PC-3 (cell line): ENCODE measurements around the gene KCNC3. TPM values are rescaled to one million over a fixed set of nuclear protein-coding genes. Genes with fewer than 3 reads are reported as not detected.

Source experiments
- ATAC-seq: fragments of 200-7000 bp; cut with Tn5 transposase; 2 replicates; pipeline ENCODE4 v1.9.1; 2020; ENCODE audit warnings: mild to moderate bottlenecking, moderate library complexity
- BruUV-seq: library from RNA; stranded (reverse); fragments of 400-500 nt; replicated peaks from 2 replicates; lab custom pipeline; 2021; lab: Mats Ljungman, UMichigan
- CTCF ChIA-PET: fragments of 300-600 bp; sonication (Branson Sonifier 250); formaldehyde crosslinking; loops from one replicate; lab custom pipeline; 2022; ENCODE audit warnings: antibody characterized with exemption; lab: Charles Lee
- POLR2A ChIA-PET: fragments of 300-600 bp; sonication (Branson Sonifier 250); formaldehyde crosslinking; loops from one replicate; lab custom pipeline; 2022; ENCODE audit warnings: antibody characterized with exemption; ENCODE audit not compliant: unreplicated experiment; lab: Charles Lee
- DNase-seq: peaks from one replicate; pipeline ENCODE4 v3.0.0-alpha.2; 2015
- H2AFZ ChIP-seq: fragments of 300-600 bp; sonication (generic); 2 replicates; pipeline ENCODE4 v1.6.0; 2016; ENCODE audit warnings: antibody characterized with exemption, low read length
- H3F3A ChIP-seq: fragments of 300-600 bp; sonication (generic); one replicate; pipeline ENCODE4 v1.6.0; 2017; ENCODE audit warnings: antibody characterized with exemption, low read length, control low read depth, mild to moderate bottlenecking; ENCODE audit not compliant: unreplicated experiment
- H3K27ac ChIP-seq: fragments of 300-600 bp; sonication (generic); 2 replicates; pipeline ENCODE4 v1.5.1; 2016; ENCODE audit warnings: mild to moderate bottlenecking, low read length
- H3K27me3 ChIP-seq: fragments of 300-600 bp; sonication (generic); 2 replicates; pipeline ENCODE4 v1.6.1; 2016; ENCODE audit warnings: low read length, mixed read lengths
- H3K36me3 ChIP-seq: fragments of 300-600 bp; sonication (generic); 2 replicates; pipeline ENCODE4 v1.6.1; 2016; ENCODE audit warnings: low read depth, mixed run types, low read length, mixed read lengths
- H3K4me1 ChIP-seq: fragments of 300-600 bp; sonication (generic); 2 replicates; pipeline ENCODE4 v1.5.1; 2016; ENCODE audit warnings: low read length; ENCODE audit not compliant: insufficient read depth
- H3K4me2 ChIP-seq: fragments of 300-600 bp; sonication (generic); 2 replicates; pipeline ENCODE4 v1.6.0; 2016; ENCODE audit warnings: low read length
- H3K4me3 ChIP-seq: fragments of 300-600 bp; sonication (generic); 2 replicates; pipeline ENCODE4 v1.5.1; 2016; ENCODE audit warnings: mild to moderate bottlenecking, low read length, mixed read lengths
- H3K79me2 ChIP-seq: fragments of 300-600 bp; sonication (generic); 2 replicates; pipeline ENCODE4 v1.6.1; 2017; ENCODE audit warnings: low read length, mixed read lengths
- H3K9ac ChIP-seq: fragments of 300-600 bp; sonication (generic); 2 replicates; pipeline ENCODE4 v1.6.0; 2016; ENCODE audit warnings: mild to moderate bottlenecking, low read length
- H3K9me2 ChIP-seq: fragments of 300-600 bp; sonication (generic); replicated peaks from 2 replicates; pipeline ENCODE4 v1.6.1; 2016; ENCODE audit warnings: mixed run types, low read length, mixed read lengths
- H3K9me3 ChIP-seq: fragments of 300-600 bp; sonication (generic); 2 replicates; pipeline ENCODE4 v1.6.1; 2016; ENCODE audit warnings: low read length, mixed read lengths
- H4K20me1 ChIP-seq: fragments of 300-600 bp; sonication (generic); 2 replicates; pipeline ENCODE4 v1.6.1; 2016; ENCODE audit warnings: low read length, mixed read lengths
- CTCF ChIP-seq: fragments of 300-600 bp; sonication (generic); conservative IDR thresholded peaks from 2 replicates; pipeline ENCODE4 v1.5.1; 2017; ENCODE audit warnings: antibody characterized with exemption, low read depth, mild to moderate bottlenecking, low read length
- EZH2 ChIP-seq: fragments of 300-600 bp; sonication (generic); IDR thresholded peaks from one replicate; pipeline ENCODE4 v1.6.1; 2017; ENCODE audit warnings: antibody characterized with exemption, mild to moderate bottlenecking, low read length; ENCODE audit not compliant: unreplicated experiment
- EZH2phosphoT487 ChIP-seq: fragments of 300-600 bp; sonication (generic); IDR thresholded peaks from 2 replicates; pipeline ENCODE4 v1.6.1; 2018; ENCODE audit warnings: mild to moderate bottlenecking, antibody characterized with exemption, low read length, borderline replicate concordance
- intact Hi-C: fragments of 100-400 bp; cut with micrococcal nuclease; formaldehyde crosslinking; loops from 2 replicates; pipeline ENCODE4 v1.9.0; 2023
- total RNA-seq: library from RNA; depleted of rRNA; stranded (reverse); fragments of >200 nt; gene quantifications from 2 replicates; pipeline ENCODE4 v1.2.3, GENCODE V29; 2014

KCNC3 gene
- total RNA-seq, 1 experiment from 2014 or later = 3.1 TPM

GRCh38 chr19:50333235-50333736, 4.1 kb upstream of the KCNC3 start:
- Histone ChIP-seq H3K4me2 (peak overlapping the region; percentile 81), H3K9me2 (no peaks in the 10 kb centered on the region), H3F3A (no peaks in the 10 kb centered on the region), H3K4me3 (peak overlapping the region; percentile 60), H3K27me3 (no peaks in the 10 kb centered on the region), H3K9me3 (no peaks in the 10 kb centered on the region), H3K27ac (no peak overlapping the region), H3K9ac (peak overlapping the region; percentile 40), H4K20me1 (no peaks in the 10 kb centered on the region), H3K79me2 (no peaks in the 10 kb centered on the region), H2AFZ (peak overlapping the region; percentile 85), H3K36me3 (no peaks in the 10 kb centered on the region), H3K4me1 (peaks cover 12% of the 10 kb centered on the region; the same call in 1 of the 2 replicates)
- CTCF ChIA-PET = no interaction called here
- BruUV-seq = no TSS peak
- ATAC-seq (peak; percentile 50), DNase-seq (peak; percentile 96)
- TF ChIP-seq EZH2 (no peak), CTCF (no peak), EZH2phosphoT487 (no peak)
- POLR2A ChIA-PET = interaction anchor here (0.6 kb wide), 1 partner anchor 384 kb away, joined by 3 read pairs; no protein-coding TSS in a partner anchor
- intact Hi-C loops = no loop called here

GRCh38 chr19:50332244-50333038, 3.3 kb upstream of the KCNC3 start:
- ATAC-seq (no peak), DNase-seq (peak; percentile 20)
- no peaks in the 10 kb centered on the region for H3K79me2 ChIP-seq
- ChIA-PET CTCF (interaction anchor here (0.5 kb wide), 1 partner anchor 17 kb away, joined by 3 read pairs; no protein-coding TSS in a partner anchor), POLR2A (no interaction called here)
- no TSS peak for BruUV-seq
- H3K9ac ChIP-seq = no peak overlapping the region
- no peaks in the 10 kb centered on the region for H3K27me3 ChIP-seq
- no peaks in the 10 kb centered on the region for H3F3A ChIP-seq
- H3K4me1 ChIP-seq = peaks cover 12% of the 10 kb centered on the region; the same call in 1 of the 2 replicates
- TF ChIP-seq CTCF = no peak
- no peak for TF ChIP-seq EZH2phosphoT487
- no peak for TF ChIP-seq EZH2
- H3K4me2 ChIP-seq = peak overlapping the region; percentile 81; the same call in 1 of the 2 replicates
- no peaks in the 10 kb centered on the region for H3K36me3 ChIP-seq
- no peaks in the 10 kb centered on the region for H3K9me2 ChIP-seq
- no peak overlapping the region for H3K4me3 ChIP-seq
- no peak overlapping the region for H2AFZ ChIP-seq
- 0 out of 2 replicates have a peak, but pooled peaks cover 4% of the 10 kb centered on the region for H4K20me1 ChIP-seq
- H3K27ac ChIP-seq = no peak overlapping the region
- intact Hi-C loops = no loop called here
- H3K9me3 ChIP-seq = no peaks in the 10 kb centered on the region

GRCh38 chr19:50331994-50332243, 2.7 kb upstream of the KCNC3 start:
- H3K4me2 ChIP-seq = no peak overlapping the region
- H3K36me3 ChIP-seq = no peaks in the 10 kb centered on the region
- DNase-seq = no peak
- H3K4me3 ChIP-seq = no peak overlapping the region
- intact Hi-C loops = no loop called here
- H4K20me1 ChIP-seq = 0 out of 2 replicates have a peak, but pooled peaks cover 4% of the 10 kb centered on the region
- no peak overlapping the region for H2AFZ ChIP-seq
- no peak overlapping the region for H3K27ac ChIP-seq
- no TSS peak for BruUV-seq
- H3K4me1 ChIP-seq = peaks cover 12% of the 10 kb centered on the region; the same call in 1 of the 2 replicates
- no peak overlapping the region for H3K9ac ChIP-seq
- CTCF ChIA-PET = no interaction called here
- no peaks in the 10 kb centered on the region for H3K79me2 ChIP-seq
- H3K27me3 ChIP-seq = no peaks in the 10 kb centered on the region
- no peak for ATAC-seq
- H3F3A ChIP-seq = no peaks in the 10 kb centered on the region
- POLR2A ChIA-PET = no interaction called here
- TF ChIP-seq EZH2phosphoT487 (no peak), CTCF (no peak), EZH2 (no peak)
- no peaks in the 10 kb centered on the region for H3K9me2 ChIP-seq
- H3K9me3 ChIP-seq = no peaks in the 10 kb centered on the region
